H1 (cell line): ENCODE measurements around the gene UGT1A1. TPM values are rescaled to one million over a fixed set of nuclear protein-coding genes. Genes with fewer than 3 reads are reported as not detected.

Experiments
- CTCF ChIA-PET: fragments of 300-600 bp; sonication (Branson Sonifier 250); formaldehyde crosslinking; loops from one replicate; lab custom pipeline; 2021; ENCODE audit not compliant: partially characterized antibody; lab: Charles Lee
- POLR2A ChIA-PET: fragments of 300-600 bp; sonication (Branson Sonifier 250); formaldehyde crosslinking; loops from one replicate; lab custom pipeline; 2021; ENCODE audit warnings: inconsistent platforms; ENCODE audit not compliant: partially characterized antibody; lab: Charles Lee
- DNase-seq, 2 experiments: peaks; one replicate each; pipeline versions ENCODE4 v3.0.0 to v3.0.0-alpha.2; 2010 to 2022; ENCODE audit warnings: low spot score in 2 of 2, low read depth in 1 of 2, mixed read lengths in 1 of 2
- FAIRE-seq: peaks from 2 replicates; lab custom pipeline; 2011; peaks lifted over from hg19 to GRCh38; lab: Jason Lieb, UNC
- H2AFZ ChIP-seq: 2 replicates; pipeline ENCODE4 v1.8.1; 2012; ENCODE audit warnings: low read length, inconsistent platforms
- H2AK5ac ChIP-seq: 2 replicates; pipeline ENCODE4 v1.6.1; 2013; ENCODE audit warnings: low read depth, low read length
- H2BK120ac ChIP-seq: replicated peaks from 2 replicates; pipeline ENCODE3; 2013; ENCODE audit warnings: low read depth, low read length, inconsistent platforms
- H2BK12ac ChIP-seq: 2 replicates; pipeline ENCODE4 v1.6.1; 2013; ENCODE audit warnings: low read depth, low read length
- H2BK15ac ChIP-seq: 2 replicates; pipeline ENCODE4 v1.6.1; 2013; ENCODE audit warnings: low read length
- H2BK20ac ChIP-seq: 2 replicates; pipeline ENCODE4 v1.6.1; 2013; ENCODE audit warnings: low read length
- H2BK5ac ChIP-seq: 2 replicates; pipeline ENCODE4 v1.6.1; 2013; ENCODE audit warnings: low read depth, low read length
- H3K14ac ChIP-seq: 2 replicates; pipeline ENCODE4 v1.6.1; 2013; ENCODE audit warnings: inconsistent platforms; ENCODE audit not compliant: insufficient read length
- H3K18ac ChIP-seq: 2 replicates; pipeline ENCODE4 v1.6.1; 2013; ENCODE audit warnings: low read length; ENCODE audit errors: extremely low read depth
- H3K23ac ChIP-seq: 2 replicates; pipeline ENCODE4 v1.6.1; 2013; ENCODE audit warnings: inconsistent platforms; ENCODE audit not compliant: insufficient read length
- H3K23me2 ChIP-seq: 2 replicates; pipeline ENCODE4 v1.6.1; 2013; ENCODE audit warnings: low read depth, low read length
- H3K27ac ChIP-seq: 2 replicates; pipeline ENCODE4 v1.6.1; 2011; ENCODE audit warnings: low read depth, low read length, inconsistent platforms
- H3K27me3 ChIP-seq, 4 experiments: replicated peaks in 1 of 4; 1 replicate in 1 of 4; 2 replicates in 3 of 4; pipeline versions ENCODE4 v1.6.1 to v1.8.1; 2011 to 2013; ENCODE audit warnings: low read length in 3 of 4, mild to moderate bottlenecking in 3 of 4, inconsistent platforms in 2 of 4, mixed read lengths in 2 of 4, moderate library complexity in 1 of 4; ENCODE audit not compliant: control insufficient read depth in 3 of 4, insufficient read depth in 3 of 4; ENCODE audit errors: extremely low read depth in 1 of 4
- H3K36me3 ChIP-seq, 4 experiments: 2 replicates each; pipeline versions ENCODE4 v1.6.1 to v1.8.1; 2011 to 2013; ENCODE audit warnings: mild to moderate bottlenecking in 4 of 4, low read length in 3 of 4, moderate library complexity in 2 of 4, control low read depth in 1 of 4, inconsistent platforms in 1 of 4; ENCODE audit not compliant: insufficient read depth in 4 of 4, control insufficient read depth in 2 of 4
- H3K4ac ChIP-seq: replicated peaks from 2 replicates; pipeline ENCODE3; 2013; ENCODE audit warnings: low read length, low read depth, mixed read lengths, inconsistent platforms; ENCODE audit not compliant: insufficient read length
- H3K4me1 ChIP-seq, 4 experiments: replicated peaks in 1 of 4; 1 replicate in 1 of 4; 2 replicates in 3 of 4; pipeline versions ENCODE4 v1.6.1 to v1.8.1; 2011 to 2013; ENCODE audit warnings: low read length in 3 of 4, inconsistent platforms in 2 of 4, mixed read lengths in 1 of 4; ENCODE audit not compliant: insufficient read depth in 4 of 4, control insufficient read depth in 3 of 4
- H3K4me2 ChIP-seq, 2 experiments: 2 replicates each; pipeline versions ENCODE4 v1.6.1 to v1.8.1; 2011 to 2013; ENCODE audit warnings: low read depth in 2 of 2, low read length in 2 of 2, control low read depth in 1 of 2, inconsistent platforms in 1 of 2, mild to moderate bottlenecking in 1 of 2; ENCODE audit not compliant: insufficient read depth in 1 of 2
- H3K4me3 ChIP-seq, 4 experiments: fragments of 200-600, 300-600 bp in 1 of 4; sonication (generic), shearing (Covaris generic), sonication (Bioruptor Twin) in 1 of 4; 2 replicates each; pipeline versions ENCODE4 v1.5.1 to v1.8.1; 2011 to 2016; ENCODE audit warnings: low read length in 4 of 4, low read depth in 3 of 4, control low read depth in 2 of 4, inconsistent platforms in 2 of 4, mild to moderate bottlenecking in 2 of 4, mixed read lengths in 1 of 4, moderate library complexity in 1 of 4; ENCODE audit not compliant: insufficient read depth in 2 of 4; ENCODE audit errors: extremely low read depth in 1 of 4
- H3K56ac ChIP-seq: replicated peaks from 2 replicates; pipeline ENCODE3; 2013; ENCODE audit warnings: low read depth, mild to moderate bottlenecking, mixed read lengths, low read length, inconsistent platforms; ENCODE audit not compliant: insufficient read length
- H3K79me1 ChIP-seq: 2 replicates; pipeline ENCODE4 v1.6.1; 2013; ENCODE audit warnings: low read depth, low read length, control low read depth
- H3K79me2 ChIP-seq, 2 experiments: 2 replicates each; pipeline versions ENCODE4 v1.6.1 to v1.8.1; 2012 to 2013; ENCODE audit warnings: low read length in 2 of 2, mild to moderate bottlenecking in 2 of 2, inconsistent platforms in 1 of 2; ENCODE audit not compliant: insufficient read depth in 2 of 2, control insufficient read depth in 1 of 2
- H3K9ac ChIP-seq, 4 experiments: replicated peaks in 1 of 4; 1 replicate in 1 of 4; 2 replicates in 3 of 4; pipeline versions ENCODE4 v1.6.1 to v1.8.1; 2011 to 2013; ENCODE audit warnings: low read depth in 3 of 4, low read length in 3 of 4, control low read depth in 2 of 4, mild to moderate bottlenecking in 2 of 4, moderate library complexity in 2 of 4, inconsistent platforms in 1 of 4; ENCODE audit errors: extremely low read depth in 1 of 4
- H3K9me3 ChIP-seq, 2 experiments: 2 replicates each; pipeline versions ENCODE4 v1.6.1 to v1.8.1; 2012 to 2013; ENCODE audit warnings: mild to moderate bottlenecking in 2 of 2, moderate library complexity in 2 of 2, control low read depth in 1 of 2, inconsistent platforms in 1 of 2, low read depth in 1 of 2, low read length in 1 of 2, mixed read lengths in 1 of 2; ENCODE audit not compliant: insufficient read depth in 2 of 2
- H4K20me1 ChIP-seq, 2 experiments: replicated peaks in 1 of 2; 2 replicates each; pipeline versions ENCODE3 to v1.8.1; 2011 to 2013; ENCODE audit warnings: inconsistent platforms in 2 of 2, low read length in 2 of 2, mild to moderate bottlenecking in 1 of 2; ENCODE audit not compliant: insufficient read depth in 2 of 2, control insufficient read depth in 1 of 2
- H4K5ac ChIP-seq: 2 replicates; pipeline ENCODE4 v1.6.1; 2013; ENCODE audit warnings: low read length, low read depth, mixed read lengths, inconsistent platforms; ENCODE audit not compliant: insufficient read length
- H4K8ac ChIP-seq: 2 replicates; pipeline ENCODE4 v1.8.0; 2013; ENCODE audit warnings: mild to moderate bottlenecking, moderate library complexity, low read length, inconsistent platforms; ENCODE audit not compliant: insufficient read depth; ENCODE audit errors: extremely low read depth
- H4K91ac ChIP-seq: replicated peaks from 2 replicates; pipeline ENCODE3; 2013; ENCODE audit warnings: low read length, mixed read lengths, inconsistent platforms; ENCODE audit not compliant: insufficient read length
- CBX5 ChIP-seq: fragments of 300-800, 300-1000 bp; sonication (generic); IDR thresholded peaks from 2 replicates; pipeline ENCODE4 v1.7.1; 2016; ENCODE audit warnings: antibody characterized with exemption, low read length, low read depth
- CBX8 ChIP-seq: fragments of 300-800, 300-1000 bp; sonication (generic); IDR thresholded peaks from 2 replicates; pipeline ENCODE4 v1.7.1; 2016; ENCODE audit warnings: low read depth, low read length, borderline replicate concordance
- CREB1 ChIP-seq: IDR thresholded peaks from 2 replicates; pipeline ENCODE4 v1.6.1; 2012; ENCODE audit warnings: inconsistent platforms
- CTBP2 ChIP-seq: IDR thresholded peaks from 2 replicates; pipeline ENCODE4 v1.7.0; 2011; ENCODE audit warnings: borderline replicate concordance, mild to moderate bottlenecking, moderate library complexity, mixed read lengths, low read length; ENCODE audit not compliant: insufficient read depth, insufficient read length
- GTF2F1 ChIP-seq: IDR thresholded peaks from 2 replicates; pipeline ENCODE4 v1.6.1; 2012; ENCODE audit warnings: low read depth, low read length, improper control_type of control experiment, borderline replicate concordance
- HDAC6 ChIP-seq: IDR thresholded peaks from one replicate; pipeline ENCODE4 v1.7.1; 2012; ENCODE audit warnings: low read depth, mild to moderate bottlenecking, inconsistent platforms, low read length, moderate library complexity
- KDM5A ChIP-seq: fragments of 200-600 bp; IDR thresholded peaks from 2 replicates; pipeline ENCODE4 v1.7.1; 2012; ENCODE audit warnings: mild to moderate bottlenecking, low read length, inconsistent platforms, mixed read lengths
- NRF1 ChIP-seq: IDR thresholded peaks from 2 replicates; pipeline ENCODE4 v1.6.1; 2011; ENCODE audit warnings: mild to moderate bottlenecking, low read depth, low read length, improper control_type of control experiment
- SAP30 ChIP-seq: fragments of 300-600 bp; sonication (generic); IDR thresholded peaks from 2 replicates; pipeline ENCODE4 v1.7.1; 2012; ENCODE audit warnings: low read length, moderate library complexity, mild to moderate bottlenecking, inconsistent platforms; ENCODE audit not compliant: insufficient read depth, insufficient replicate concordance
- SIRT6 ChIP-seq: IDR thresholded peaks from one replicate; pipeline ENCODE4 v1.7.1; 2012; ENCODE audit warnings: low read length, inconsistent platforms
- SRF ChIP-seq: IDR thresholded peaks from 2 replicates; pipeline ENCODE4 v1.6.1; 2011; ENCODE audit warnings: mild to moderate bottlenecking, low read depth, low read length, moderate library complexity
- YY1 ChIP-seq: IDR thresholded peaks from 2 replicates; pipeline ENCODE4 v1.6.1; 2011; ENCODE audit warnings: low read depth, mild to moderate bottlenecking, low read length
- WGBS, 2 experiments: shearing (Covaris generic) in 1 of 2; methylation state at CpG; one replicate each; pipeline versions ENCODE4 v1.1.6 to v1.1.7; 2013 to 2015; ENCODE audit warnings: low lambda C conversion rate in 2 of 2, mixed read lengths in 2 of 2, inconsistent platforms in 1 of 2, low coverage in 1 of 2, missing lambda C conversion rate in 1 of 2; ENCODE audit not compliant: insufficient replicate concordance in 2 of 2, insufficient coverage in 1 of 2, insufficient read length in 1 of 2; ENCODE audit errors: extremely low coverage in 1 of 2, missing lambda C conversion rate in 1 of 2; 5-methylcytosine and 5-hydroxymethylcytosine counted together
- polyA plus RNA-seq, 7 experiments: library from polyadenylated mRNA; depleted of rRNA in 3 of 7; stranded (reverse) in 5 of 7; unstranded in 2 of 7; fragments of >200 nt in 5 of 7; fragments of 200-250 nt in 2 of 7; gene quantifications; 1 replicate in 5 of 7; 2 replicates in 1 of 7; 4 replicates in 1 of 7; pipeline versions ENCODE4 v1.2.1 to v1.2.3, GENCODE V29; 2011 to 2013; ENCODE audit warnings: missing spikeins in 2 of 7, mixed read lengths in 2 of 7
- total RNA-seq: library from RNA; stranded (reverse); fragmentation: NEBNext Ultra II Directional; extraction: Animal tissue kit (Norgen Biotek cat#: 25700); gene quantifications from 2 replicates; pipeline ENCODE4 v1.2.1, GENCODE V29; 2021
- TF ChIP-seq, protein P1 (sequence below): IDR thresholded peaks from 2 replicates; pipeline ENCODE4 v1.6.1; 2012; ENCODE audit warnings: inconsistent platforms

UGT1A1 gene
- total and polyA plus RNA-seq, 2 of the 8 experiments (the other 6 are each of a cell fraction or from before 2014, with no cell fraction given): not detected

DNA sequence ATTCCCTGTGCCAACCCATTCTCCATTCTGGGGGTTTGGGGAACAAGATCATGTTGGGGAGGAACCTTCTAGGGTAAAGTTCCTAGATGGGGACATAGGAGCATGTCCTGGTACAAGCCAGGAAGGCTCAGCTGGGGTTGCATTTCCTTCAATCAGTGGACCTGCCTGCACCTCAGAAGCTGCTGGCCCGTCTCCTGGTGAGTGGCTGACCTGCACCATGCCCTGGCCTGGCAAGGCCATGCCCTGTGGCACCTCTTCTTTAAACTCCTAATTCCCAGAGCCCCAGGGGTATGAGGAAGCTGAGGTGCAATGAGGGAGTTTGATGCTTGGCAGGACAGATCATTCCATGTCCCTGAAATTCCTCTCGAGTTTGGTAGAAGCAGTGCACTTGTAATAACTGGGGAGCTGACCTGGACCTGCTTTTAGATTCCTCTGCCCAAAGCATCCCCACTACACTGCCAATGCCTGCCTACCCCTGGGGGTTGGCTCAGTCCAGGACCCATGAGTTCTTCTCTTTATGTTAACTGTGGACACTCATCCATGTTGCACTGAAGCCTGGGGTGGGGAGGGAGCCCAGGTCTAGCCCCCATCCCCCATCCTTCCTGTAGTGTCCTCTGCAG is 43.3 kb downstream of the UGT1A1 start:
- Histone ChIP-seq H3K4me3 (no peak overlapping the region), H3K27ac (no peak overlapping the region), H3K79me2 (no peaks in the 10 kb centered on the region), H2AK5ac (no peak overlapping the region), H2BK20ac (no peak overlapping the region), H3K23ac (no peak overlapping the region), H3K79me1 (no peaks in the 10 kb centered on the region), H2BK12ac (no peak overlapping the region), H3K4me1 (no peaks in the 10 kb centered on the region), H2BK15ac (no peak overlapping the region), H3K27me3 (no peaks in the 10 kb centered on the region), H3K23me2 (no peaks in the 10 kb centered on the region), H4K8ac (no peak overlapping the region), H3K9me3 (peaks cover 0 to 4% of the 10 kb centered on the region in 2 experiments; a peak in 3 of 4 replicates), H3K9ac (no peak overlapping the region), H3K18ac (no peak overlapping the region), H4K20me1 (no peaks in the 10 kb centered on the region), H3K56ac (no peak overlapping the region), H3K4ac (no peak overlapping the region), H2BK5ac (no peak overlapping the region), H2AFZ (no peak overlapping the region), H4K91ac (no peak overlapping the region), H4K5ac (no peak overlapping the region), H3K4me2 (no peak overlapping the region), H2BK120ac (no peak overlapping the region), H3K14ac (no peak overlapping the region), H3K36me3 (no peaks in the 10 kb centered on the region)
- WGBS, 2 experiments: 83% methylated on average over 1 of the region's 2 CpGs; no CpG with 5 or more reads in 1 of the 2 experiments
- ChIA-PET POLR2A (no interaction called here), CTCF (interaction anchor here (1.3 kb wide), 1 partner anchor 18 kb away, joined by 3 read pairs; no protein-coding TSS in a partner anchor)
- DNase-seq: peak in 1 of 2 experiments; percentile 7
- FAIRE-seq: no peak
- TF ChIP-seq NRF1 (no peak), SRF (no peak), CBX5 (no peak), SAP30 (no peak), SIRT6 (no peak), CTBP2 (no peak), KDM5A (no peak), CBX8 (no peak), GTF2F1 (no peak), CREB1 (no peak), HDAC6 (no peak), YY1 (no peak)
- TF ChIP-seq, protein P1, sequence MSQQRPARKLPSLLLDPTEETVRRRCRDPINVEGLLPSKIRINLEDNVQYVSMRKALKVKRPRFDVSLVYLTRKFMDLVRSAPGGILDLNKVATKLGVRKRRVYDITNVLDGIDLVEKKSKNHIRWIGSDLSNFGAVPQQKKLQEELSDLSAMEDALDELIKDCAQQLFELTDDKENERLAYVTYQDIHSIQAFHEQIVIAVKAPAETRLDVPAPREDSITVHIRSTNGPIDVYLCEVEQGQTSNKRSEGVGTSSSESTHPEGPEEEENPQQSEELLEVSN: no peak
